GM18520 (cell line): ENCODE data around the gene ZNF235.
"Not testable (repeated sequence)": the region's sequence is repeated elsewhere in the genome, so short reads cannot be mapped to it uniquely, and the experiment has no call there.

Experiments
- ATAC-seq: cut with Tn5 transposase; IDR thresholded peaks from one replicate; pipeline ENCODE4 v1.9.1; 2021; ENCODE audit not compliant: unreplicated experiment

Gene ZNF235

DNA sequence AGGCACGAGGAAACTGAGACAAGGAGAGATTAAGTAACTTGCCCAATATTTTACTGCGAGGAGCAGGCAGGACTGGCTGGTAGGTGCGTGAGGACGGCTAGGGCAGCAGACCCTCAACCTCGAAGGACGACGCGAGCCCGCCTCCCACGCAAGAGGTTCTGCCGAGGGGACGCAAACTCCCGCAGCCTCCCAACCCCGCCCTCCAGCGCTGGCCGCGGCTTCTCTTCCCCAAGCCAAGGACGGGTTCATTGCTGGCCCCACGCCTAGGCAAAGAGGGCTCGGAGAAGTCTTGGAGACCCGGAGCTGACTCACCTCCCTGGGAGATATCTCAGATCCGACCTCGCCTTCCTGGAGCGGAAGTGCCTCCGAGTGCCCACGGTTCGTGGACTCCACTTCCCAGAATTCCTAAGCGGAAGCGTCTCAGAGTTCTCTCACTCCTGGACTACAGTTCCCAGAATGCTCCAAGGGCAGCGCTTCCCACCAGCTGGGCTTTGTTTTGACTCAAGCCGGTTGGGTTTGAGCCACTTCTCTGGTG is at the start of gene ZNF235:
Gene ZNF235 (minus strand): TSS at position 367 of the 535 bp plus-strand sequence. CDS start 1,621 bp downstream, outside the sequence.
- ATAC-seq: peak; percentile 67

DNA sequence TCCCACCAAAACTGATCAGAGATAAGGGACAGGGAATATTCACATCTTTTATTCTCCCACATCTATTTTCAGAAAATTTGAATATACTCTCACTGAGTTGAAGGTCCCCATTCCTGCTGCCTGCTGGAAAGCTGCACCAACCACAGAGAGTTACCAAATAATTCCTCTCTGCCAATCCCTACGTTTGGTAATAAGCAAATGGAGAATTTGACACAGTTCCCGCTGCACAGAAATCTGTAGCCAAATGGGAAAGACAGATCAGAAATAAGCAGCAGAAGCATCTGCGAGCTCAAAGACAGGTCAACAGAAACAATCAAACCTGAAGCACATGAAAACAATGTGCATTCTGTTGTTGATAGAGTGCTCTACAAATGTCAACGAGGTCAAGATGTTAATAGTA is 41.7 kb upstream of the ZNF235 start:
- no peak for ATAC-seq

DNA sequence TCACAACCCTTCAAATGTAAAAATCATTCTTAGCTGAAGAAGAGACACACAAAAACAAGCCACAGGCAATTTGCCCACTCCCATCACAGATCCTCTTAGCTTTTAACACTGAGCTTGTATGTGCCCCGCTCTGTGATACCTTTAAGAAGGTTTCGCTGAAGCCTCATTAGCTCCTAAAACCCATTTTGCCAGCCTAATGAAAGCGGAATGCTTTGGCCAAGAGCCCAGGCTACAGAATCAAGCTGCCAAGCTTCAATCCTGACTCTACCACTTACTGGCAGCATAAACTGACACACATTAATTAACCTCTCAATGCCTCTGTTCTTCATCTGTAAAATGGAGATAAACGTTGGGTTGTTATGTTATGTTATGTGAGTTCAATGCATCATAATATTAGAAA is 41.1 kb upstream of the ZNF235 start:
- no peak for ATAC-seq

GRCh38 chr19:44344255-44344654 is 39.4 kb upstream of the ZNF235 start:
- no peak for ATAC-seq

GRCh38 chr19:44341794-44342193 is 37.0 kb upstream of the ZNF235 start:
- no peak for ATAC-seq

DNA sequence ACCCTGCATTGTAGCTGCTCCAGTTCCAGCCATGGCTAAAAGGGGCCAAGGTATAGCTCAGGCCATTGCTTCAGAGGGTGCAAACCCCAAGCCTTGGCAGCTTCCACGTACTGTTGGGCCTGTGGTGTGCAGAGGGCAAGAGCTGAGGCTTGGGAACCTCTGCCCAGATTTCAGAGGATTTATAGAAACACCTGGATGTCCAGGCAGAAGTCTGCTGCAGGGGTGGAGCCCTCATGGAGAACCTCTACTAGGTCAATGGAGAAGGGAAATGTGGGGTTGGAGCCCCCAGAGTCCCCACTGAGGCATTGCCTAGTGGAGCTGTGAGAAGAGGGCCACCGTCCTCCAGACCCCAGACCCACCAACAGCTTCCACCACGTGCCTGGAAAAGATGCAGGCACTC is 29.8 kb upstream of the ZNF235 start:
- not testable (repeated sequence) for ATAC-seq

GRCh38 chr19:44332145-44332544 is 27.3 kb upstream of the ZNF235 start:
- ATAC-seq: no peak

DNA sequence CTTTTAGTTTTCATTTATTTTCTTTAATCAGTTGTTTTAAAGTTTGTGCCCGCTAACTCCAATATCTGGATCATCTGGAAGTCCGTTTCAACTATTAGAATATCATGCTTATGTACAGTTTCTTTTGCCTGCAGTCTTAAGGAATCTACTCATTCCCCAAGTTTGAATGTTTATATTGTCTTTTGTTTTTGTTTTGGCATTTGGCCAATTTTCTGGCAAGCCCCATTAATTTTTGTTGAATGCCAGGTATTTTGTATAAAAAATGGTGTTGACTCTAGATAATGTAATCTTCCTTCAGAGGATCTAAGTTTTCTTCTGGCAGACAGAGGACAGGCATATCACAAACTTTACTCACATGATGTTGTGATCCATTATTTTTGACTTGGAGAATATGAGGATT is 11.1 kb upstream of the ZNF235 start:
- no peak for ATAC-seq

DNA sequence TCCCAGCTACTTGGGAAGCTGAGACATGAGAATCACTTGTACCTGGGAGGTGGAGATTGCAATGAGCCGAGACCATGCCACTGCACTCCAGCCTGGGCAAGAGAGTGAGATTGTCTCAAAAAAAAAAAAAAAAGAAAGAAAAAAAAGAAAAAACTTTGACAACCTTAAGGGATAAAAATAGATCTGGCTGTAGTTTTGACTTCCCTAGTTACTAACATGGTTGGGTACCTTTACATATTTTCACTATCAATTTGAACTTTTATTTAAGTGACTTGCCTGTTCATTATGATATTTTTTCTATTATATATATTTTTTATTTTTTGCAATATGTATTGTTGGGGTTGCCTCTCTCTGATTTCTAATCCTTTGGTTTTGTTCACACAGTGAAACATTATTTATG is 8.4 kb upstream of the ZNF235 start:
- ATAC-seq: no peak

DNA sequence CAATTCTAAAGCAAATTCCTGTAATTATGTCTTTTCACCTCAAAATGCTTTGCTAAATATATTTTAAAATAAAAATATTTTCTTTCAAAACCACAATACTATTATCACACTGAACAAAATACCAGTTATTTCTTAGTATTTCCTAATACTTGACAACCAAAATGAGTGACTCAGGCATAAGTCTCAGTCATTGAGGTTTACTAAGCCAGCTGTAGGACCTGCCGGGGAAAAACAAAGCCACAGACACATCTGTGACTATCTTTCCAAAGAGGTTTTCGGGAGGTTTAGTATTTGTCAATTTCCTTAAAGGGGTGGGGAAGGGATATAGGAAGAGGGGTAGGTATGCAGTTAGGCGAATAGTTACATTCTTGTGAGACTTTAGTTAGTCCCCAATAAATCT is 3.2 kb upstream of the ZNF235 start:
- ATAC-seq: no peak

GRCh38 chr19:44306283-44306682 is 1.5 kb upstream of the ZNF235 start:
- no peak for ATAC-seq

- ATAC-seq: no peak
Observed at GRCh38 chr19:44305457-44305856, 632 bp upstream of the ZNF235 start.

- no peak for ATAC-seq
Observed at GRCh38 chr19:44303976-44304568, 753 bp downstream of the ZNF235 start.

- ATAC-seq: no peak
Observed at GRCh38 chr19:44303320-44303719, 1.5 kb downstream of the ZNF235 start.

GRCh38 chr19:44284968-44285367 is 19.9 kb downstream of the ZNF235 start:
- no peak for ATAC-seq

- ATAC-seq: no peak
Observed at GRCh38 chr19:44282846-44283245, 22.0 kb downstream of the ZNF235 start.

DNA sequence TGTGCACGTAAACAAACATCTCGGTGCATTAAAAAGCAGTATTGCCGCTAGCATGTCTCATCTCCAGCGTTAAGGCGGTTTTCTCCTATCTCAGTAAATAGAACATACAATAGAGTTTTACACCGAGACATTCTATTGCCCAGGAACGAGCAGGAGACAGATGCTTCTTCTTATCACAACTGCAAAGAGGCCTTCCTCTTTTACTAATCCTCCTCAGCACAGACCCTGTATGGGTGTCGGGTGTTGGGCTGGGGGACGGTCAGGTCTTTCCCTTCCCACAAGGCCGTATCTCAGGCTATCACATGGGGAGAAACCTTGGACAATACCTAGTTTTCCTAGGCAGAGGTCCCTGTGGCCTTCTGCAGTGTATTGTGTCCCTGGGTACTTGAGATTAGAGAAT is 23.9 kb downstream of the ZNF235 start:
- no peak for ATAC-seq

DNA sequence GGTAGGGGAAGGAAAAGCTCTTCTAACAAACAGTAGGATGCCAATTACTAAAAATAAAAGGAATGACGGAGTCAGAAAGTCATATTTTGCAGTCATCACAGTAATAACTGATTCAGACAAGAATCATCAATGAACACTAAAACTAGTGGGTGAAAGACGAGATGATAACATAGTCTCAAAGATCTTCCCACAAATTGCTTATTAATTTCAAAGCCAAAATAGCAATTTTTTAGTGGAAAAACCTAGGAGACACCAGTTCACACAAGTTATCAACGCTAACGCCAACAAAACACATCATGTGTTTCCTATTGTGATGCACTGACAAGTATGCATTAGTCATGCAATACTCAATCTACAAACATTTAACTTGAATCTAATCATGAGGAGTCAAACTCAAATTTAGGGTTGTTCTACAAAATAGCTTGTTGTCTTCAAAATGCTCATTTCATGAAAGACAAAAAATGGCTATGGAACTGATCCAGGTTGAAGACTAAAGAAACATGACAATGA is 26.6 kb downstream of the ZNF235 start:
- ATAC-seq: no peak

- no peak for ATAC-seq
Observed at GRCh38 chr19:44277331-44277730, 27.5 kb downstream of the ZNF235 start.

DNA sequence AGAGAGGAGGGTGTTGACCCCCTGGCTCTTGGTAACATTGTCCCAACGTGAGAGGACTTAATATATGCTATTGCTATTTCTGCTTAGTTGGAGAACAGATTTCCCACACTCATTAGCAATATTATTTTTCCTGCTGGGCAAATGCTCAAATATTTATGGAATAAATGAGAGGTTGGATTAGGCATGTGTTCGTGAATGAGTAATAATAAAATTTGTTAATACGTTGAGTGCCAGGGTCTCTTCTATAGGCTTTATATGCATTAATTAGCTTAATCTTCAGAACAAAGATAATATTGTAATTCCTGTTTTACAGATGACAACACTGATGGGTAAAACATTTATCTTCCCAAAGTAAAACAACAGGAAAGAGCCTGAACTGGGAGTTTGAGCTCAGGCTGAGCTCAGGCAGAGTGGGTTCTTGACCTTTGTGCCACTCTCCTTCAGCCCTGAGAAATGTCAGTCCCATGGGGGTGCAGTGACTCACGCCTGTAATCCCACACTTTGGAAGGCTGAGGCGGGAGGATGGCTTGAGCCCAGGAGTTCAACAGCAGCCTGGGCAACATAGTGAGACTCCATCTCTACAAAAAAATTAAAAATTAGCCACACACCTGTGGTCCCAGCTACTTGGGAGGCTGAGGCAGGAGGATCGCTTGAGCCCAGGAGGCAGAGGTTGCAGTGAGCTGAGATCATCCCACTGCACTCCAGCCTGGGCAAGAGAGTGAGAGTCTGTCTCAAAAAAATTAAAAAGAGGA is 44.0 kb downstream of the ZNF235 start:
- ATAC-seq: no peak

DNA sequence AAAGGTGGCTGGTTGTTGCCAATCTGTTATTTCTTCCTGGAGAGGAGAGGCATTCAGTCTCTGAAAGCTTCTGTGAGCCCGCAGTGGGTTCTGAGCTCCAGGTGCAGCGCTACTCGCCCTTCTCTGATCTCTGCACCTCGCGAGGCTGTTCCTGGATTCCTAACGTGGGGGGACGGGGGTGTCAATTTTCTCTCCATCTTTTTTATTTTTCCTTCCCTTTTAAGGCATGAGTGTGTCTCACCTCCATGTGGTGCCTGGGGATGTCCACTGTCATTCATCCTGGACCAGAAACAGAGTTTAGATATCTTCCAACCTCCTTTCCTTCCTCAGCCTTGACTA is 44.5 kb downstream of the ZNF235 start:
- no peak for ATAC-seq

- ATAC-seq: no peak
Observed at GRCh38 chr19:44258835-44259413, 45.9 kb downstream of the ZNF235 start.
